ENCODE data around the gene GALNT3.

The GALNT3 gene

GRCh38 chr2:165743442-165743841, 50.6 kb downstream of the GALNT3 start:
- no peak for DNase-seq (ENCODE audit: low read depth, low spot score)

DNA sequence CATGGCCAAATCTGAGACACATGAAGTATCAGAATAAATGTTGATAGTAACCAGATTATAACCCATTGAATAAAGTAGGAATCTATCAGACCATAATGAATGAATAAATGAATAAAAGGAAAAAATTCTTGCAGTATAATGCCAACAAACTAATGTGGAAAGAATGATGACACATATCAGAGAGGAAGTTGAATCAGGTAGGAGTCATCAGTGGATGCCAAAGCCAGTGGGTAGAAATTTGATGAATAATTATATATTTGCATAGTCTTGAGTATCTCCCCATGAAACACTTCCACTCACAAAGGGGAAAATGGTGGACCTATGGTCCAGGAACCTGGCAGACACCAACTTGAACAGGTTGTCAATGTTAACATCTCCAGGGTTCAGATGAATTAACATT, 68.6 kb downstream of the GALNT3 start:
- no peak for DNase-seq (ENCODE audit: low read depth, low spot score)

DNA sequence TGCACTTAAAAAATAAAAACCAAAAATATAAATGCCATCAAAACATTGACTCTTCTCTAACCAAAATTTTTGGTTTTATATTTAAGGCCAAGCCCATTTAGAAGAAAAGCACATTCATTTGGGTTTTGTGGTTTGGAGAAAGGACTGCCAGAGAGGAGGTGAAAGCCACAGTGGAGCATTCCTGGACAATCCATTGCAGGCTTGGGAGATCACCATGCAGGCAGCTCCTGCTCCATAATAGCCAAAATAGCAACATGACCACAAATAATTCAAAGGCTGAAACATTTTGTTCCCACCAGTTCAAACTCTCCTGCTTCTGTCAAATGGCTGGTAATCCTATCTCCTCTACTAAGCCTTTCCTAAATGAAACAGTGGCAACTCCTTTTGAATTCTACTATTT, 73.5 kb downstream of the GALNT3 start:
- DNase-seq (ENCODE audit: low read depth, low spot score): no peak

GRCh38 chr2:165718610-165719210, 75.3 kb downstream of the GALNT3 start:
- no peak for DNase-seq (ENCODE audit: low read depth, low spot score)

GRCh38 chr2:165716091-165716490, 78.0 kb downstream of the GALNT3 start:
- no peak for DNase-seq (ENCODE audit: low read depth, low spot score)

DNA sequence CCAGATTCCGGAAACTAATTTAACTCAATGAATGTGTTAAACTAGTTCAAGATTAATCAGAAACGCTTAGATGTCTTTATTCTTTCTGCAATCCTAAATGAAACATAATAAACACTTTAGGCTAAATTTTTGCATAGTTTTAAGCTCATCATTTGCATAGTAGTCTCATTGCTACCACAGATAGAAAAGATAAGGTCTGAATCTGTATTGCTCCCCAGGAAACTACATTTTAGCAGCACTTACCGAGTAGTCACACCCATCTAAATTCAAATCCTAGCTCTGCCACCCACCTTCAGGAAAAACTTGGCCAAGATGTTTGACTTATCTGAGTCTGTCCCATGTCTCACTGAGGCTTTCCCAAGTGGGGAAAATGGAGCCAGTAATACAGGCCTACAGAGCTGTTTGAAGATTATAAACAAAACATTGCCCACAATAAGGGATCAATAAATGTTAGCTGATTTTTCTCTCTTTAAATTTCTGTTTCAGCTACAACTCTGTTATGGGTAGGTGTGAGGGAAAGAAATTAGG, 87.0 kb downstream of the GALNT3 start:
- no peak for DNase-seq (ENCODE audit: low read depth, low spot score)

DNA sequence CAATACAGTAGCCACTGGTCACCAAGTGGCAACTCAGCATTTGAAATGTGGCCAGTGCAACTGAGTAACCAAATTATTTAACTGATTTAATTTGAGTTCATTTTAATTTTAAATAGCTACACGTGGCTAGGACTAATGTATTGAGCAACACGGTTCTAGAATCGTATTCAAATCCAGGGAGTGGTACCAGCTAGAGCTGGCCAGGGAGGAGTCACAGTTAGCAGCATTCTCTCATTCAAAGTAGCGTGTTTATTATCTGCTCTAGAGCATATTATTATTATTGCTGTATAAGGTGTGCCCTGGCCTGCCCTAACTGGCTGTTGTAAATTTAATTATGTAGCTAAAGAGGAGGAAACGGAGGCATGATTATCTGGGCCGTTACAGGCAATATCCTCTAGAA, 92.9 kb downstream of the GALNT3 start:
- no peak for DNase-seq (ENCODE audit: low read depth, low spot score)

- DNase-seq (ENCODE audit: low read depth, low spot score): no peak
Observed at GRCh38 chr2:165700531-165700930, 93.5 kb downstream of the GALNT3 start.

DNA sequence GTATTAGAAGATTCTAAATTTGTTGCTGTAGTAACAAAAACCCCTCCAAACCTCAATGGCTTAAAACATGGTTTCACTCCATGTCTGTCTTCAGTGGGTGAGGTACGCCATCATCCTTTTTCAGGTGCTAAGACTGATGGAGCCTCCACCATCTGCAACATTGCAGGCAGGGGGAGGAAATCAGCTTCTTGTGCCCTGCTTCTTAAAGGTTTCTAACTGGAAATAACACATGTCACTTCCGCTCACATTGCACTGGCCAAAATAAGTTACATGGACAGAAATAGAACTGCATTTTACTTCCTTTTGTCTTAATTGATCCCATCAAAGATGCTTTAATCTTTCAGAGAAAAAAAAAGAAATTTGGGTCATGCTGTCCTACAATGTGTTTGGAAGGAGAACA, 94.1 kb downstream of the GALNT3 start:
- DNase-seq (ENCODE audit: low read depth, low spot score): no peak

- DNase-seq (ENCODE audit: low read depth, low spot score): no peak
Observed at GRCh38 chr2:165698444-165698884, 95.6 kb downstream of the GALNT3 start.

- no peak for DNase-seq (ENCODE audit: low read depth, low spot score)
Observed at GRCh38 chr2:165697748-165698443, 96.2 kb downstream of the GALNT3 start.

Data from activated naive CD8-positive, alpha-beta T cell treated with anti-CD3 and anti-CD28 coated beads, Interleukin-2, amount 50 U/mL, for 16 hours (primary cell).